ENCODE results near the gene ANKRD16. TPM values are rescaled to one million over a fixed set of nuclear protein-coding genes. Genes with fewer than 3 reads are reported as not detected.

The ANKRD16 gene
- total and polyA plus RNA-seq, 2 donors from 2014 or later, result 6.7 to 7.1 TPM

- Histone ChIP-seq H3K4me3 (ENCODE audit: low read length in 3 of 3) (no peak overlapping the region), H3K27me3 (ENCODE audit: control insufficient read depth, insufficient read depth, low read length) (no peaks in the 10 kb centered on the region), H3K4me1 (ENCODE audit: control insufficient read depth in 2 of 3, insufficient read depth in 2 of 3, low read depth in 1 of 3, low read length in 3 of 3) (peaks cover 0 to 8% (median 3%) of the 10 kb centered on the region in 3 donors), H3K9ac (ENCODE audit: low read length in 3 of 3) (no peak overlapping the region), H3K36me3 (ENCODE audit: control insufficient read depth in 2 of 3, insufficient read depth in 3 of 3, low read length in 3 of 3) (peaks cover 2 to 15% (median 4%) of the 10 kb centered on the region in 3 donors), H3K9me3 (ENCODE audit: control insufficient read depth in 2 of 3, insufficient read depth in 1 of 3, low read length in 3 of 3) (no peaks in the 10 kb centered on the region), H3K27ac (ENCODE audit: low read depth in 2 of 2, low read length in 2 of 2) (no peak overlapping the region)
- TF ChIP-seq CTCF (IDR thresholded peaks at IDR 0.05; ENCODE audit: borderline replicate concordance, extremely low read depth, insufficient read depth), result no peak
- intact Hi-C loops (cut with DNase I), result no loop called here
- no peak for FAIRE-seq
- DNase-seq, result no peak
Observed at GRCh38 chr10:5894873-5895272, 5.2 kb upstream of the ANKRD16 start.

- H3K9ac ChIP-seq (ENCODE audit: low read length in 3 of 3), result no peak overlapping the region
- peaks cover 0 to 8% (median 3%) of the 10 kb centered on the region in 3 donors for H3K4me1 ChIP-seq (ENCODE audit: control insufficient read depth in 2 of 3, insufficient read depth in 2 of 3, low read depth in 1 of 3, low read length in 3 of 3)
- DNase-seq (no peak), FAIRE-seq (no peak)
- intact Hi-C loops (cut with DNase I), result no loop called here
- H3K27me3 ChIP-seq (ENCODE audit: control insufficient read depth, insufficient read depth, low read length), result no peaks in the 10 kb centered on the region
- H3K27ac ChIP-seq (ENCODE audit: low read depth in 2 of 2, low read length in 2 of 2), result no peak overlapping the region
- H3K9me3 ChIP-seq (ENCODE audit: control insufficient read depth in 2 of 3, insufficient read depth in 1 of 3, low read length in 3 of 3), result no peaks in the 10 kb centered on the region
- peaks cover 2 to 15% (median 4%) of the 10 kb centered on the region in 3 donors for H3K36me3 ChIP-seq (ENCODE audit: control insufficient read depth in 2 of 3, insufficient read depth in 3 of 3, low read length in 3 of 3)
- no peak overlapping the region for H3K4me3 ChIP-seq (ENCODE audit: low read length in 3 of 3)
- TF ChIP-seq CTCF (IDR thresholded peaks at IDR 0.05; ENCODE audit: borderline replicate concordance, extremely low read depth, insufficient read depth), result no peak
Observed at GRCh38 chr10:5894403-5894802, 4.7 kb upstream of the ANKRD16 start.

GRCh38 chr10:5893321-5893720 lies 3.6 kb upstream of the ANKRD16 start:
- H3K9me3 ChIP-seq (ENCODE audit: control insufficient read depth in 2 of 3, insufficient read depth in 1 of 3, low read length in 3 of 3), result no peaks in the 10 kb centered on the region
- no peak overlapping the region for H3K27ac ChIP-seq (ENCODE audit: low read depth in 2 of 2, low read length in 2 of 2)
- intact Hi-C loops (cut with DNase I), result no loop called here
- H3K4me1 ChIP-seq (ENCODE audit: control insufficient read depth in 2 of 3, insufficient read depth in 2 of 3, low read depth in 1 of 3, low read length in 3 of 3), result peaks cover 3 to 14% (median 5%) of the 10 kb centered on the region in 3 donors
- no peak overlapping the region for H3K4me3 ChIP-seq (ENCODE audit: low read length in 3 of 3)
- peaks cover 2 to 15% (median 4%) of the 10 kb centered on the region in 3 donors for H3K36me3 ChIP-seq (ENCODE audit: control insufficient read depth in 2 of 3, insufficient read depth in 3 of 3, low read length in 3 of 3)
- no peak for DNase-seq
- H3K27me3 ChIP-seq (ENCODE audit: control insufficient read depth, insufficient read depth, low read length), result no peaks in the 10 kb centered on the region
- no peak overlapping the region for H3K9ac ChIP-seq (ENCODE audit: low read length in 3 of 3)
- no peak for TF ChIP-seq CTCF (IDR thresholded peaks at IDR 0.05; ENCODE audit: borderline replicate concordance, extremely low read depth, insufficient read depth)
- FAIRE-seq, result no peak

GRCh38 chr10:5892007-5892406 lies 2.3 kb upstream of the ANKRD16 start:
- Histone ChIP-seq H3K27me3 (ENCODE audit: control insufficient read depth, insufficient read depth, low read length) (no peaks in the 10 kb centered on the region), H3K4me3 (ENCODE audit: low read length in 3 of 3) (no peak overlapping the region), H3K4me1 (ENCODE audit: control insufficient read depth in 2 of 3, insufficient read depth in 2 of 3, low read depth in 1 of 3, low read length in 3 of 3) (peaks cover 5 to 16% (median 5%) of the 10 kb centered on the region in 3 donors), H3K27ac (ENCODE audit: low read depth in 2 of 2, low read length in 2 of 2) (no peak overlapping the region), H3K36me3 (ENCODE audit: control insufficient read depth in 2 of 3, insufficient read depth in 3 of 3, low read length in 3 of 3) (peaks cover 3 to 15% (median 4%) of the 10 kb centered on the region in 3 donors), H3K9me3 (ENCODE audit: control insufficient read depth in 2 of 3, insufficient read depth in 1 of 3, low read length in 3 of 3) (no peaks in the 10 kb centered on the region), H3K9ac (ENCODE audit: low read length in 3 of 3) (no peak overlapping the region)
- TF ChIP-seq CTCF (IDR thresholded peaks at IDR 0.05; ENCODE audit: borderline replicate concordance, extremely low read depth, insufficient read depth), result no peak
- FAIRE-seq, result no peak
- intact Hi-C loops (cut with DNase I), result no loop called here
- no peak for DNase-seq

Data from kidney (tissue), 14 donors.